Neural crest cell (in vitro differentiated cells): Measurements from ENCODE around the gene RAB40B. TPM values are rescaled to one million over a fixed set of nuclear protein-coding genes. Genes with fewer than 3 reads are reported as not detected.

ENCODE experiments used
- DNase-seq: peaks from one replicate; pipeline ENCODE4 v3.0.0; 2021; ENCODE audit warnings: low read depth, mixed read lengths, low spot score
- H3K27ac Mint-ChIP-seq: one replicate; pipeline ENCODE4 v1.8.0; 2021; ENCODE audit warnings: mild to moderate bottlenecking, mixed read lengths; ENCODE audit not compliant: unreplicated experiment
- H3K27me3 Mint-ChIP-seq: 2 replicates; pipeline ENCODE4 v1.8.0; 2021; ENCODE audit warnings: low read depth, mild to moderate bottlenecking, mixed read lengths
- H3K36me3 Mint-ChIP-seq: 2 replicates; pipeline ENCODE4 v1.8.0; 2021; ENCODE audit warnings: low read depth, mild to moderate bottlenecking, mixed read lengths
- H3K4me1 Mint-ChIP-seq: 2 replicates; pipeline ENCODE4 v1.8.0; 2021; ENCODE audit warnings: mixed read lengths
- H3K4me3 Mint-ChIP-seq: one replicate; pipeline ENCODE4 v1.8.0; 2021; ENCODE audit warnings: mild to moderate bottlenecking, mixed read lengths
- H3K9me3 Mint-ChIP-seq: 2 replicates; pipeline ENCODE4 v1.8.0; 2021; ENCODE audit warnings: mixed read lengths
- CTCF ChIP-seq: fragments of 200-600 bp; sonication (generic); conservative IDR thresholded peaks from 2 replicates; pipeline ENCODE4 v1.5.0; 2021; ENCODE audit warnings: antibody characterized with exemption, mild to moderate bottlenecking
- total RNA-seq: library from RNA; stranded (reverse); gene quantifications from 2 replicates; pipeline ENCODE4 v1.2.1, GENCODE V29; 2021

RAB40B gene
- total RNA-seq, 1 donor from 2014 or later: 5.6 TPM

DNA sequence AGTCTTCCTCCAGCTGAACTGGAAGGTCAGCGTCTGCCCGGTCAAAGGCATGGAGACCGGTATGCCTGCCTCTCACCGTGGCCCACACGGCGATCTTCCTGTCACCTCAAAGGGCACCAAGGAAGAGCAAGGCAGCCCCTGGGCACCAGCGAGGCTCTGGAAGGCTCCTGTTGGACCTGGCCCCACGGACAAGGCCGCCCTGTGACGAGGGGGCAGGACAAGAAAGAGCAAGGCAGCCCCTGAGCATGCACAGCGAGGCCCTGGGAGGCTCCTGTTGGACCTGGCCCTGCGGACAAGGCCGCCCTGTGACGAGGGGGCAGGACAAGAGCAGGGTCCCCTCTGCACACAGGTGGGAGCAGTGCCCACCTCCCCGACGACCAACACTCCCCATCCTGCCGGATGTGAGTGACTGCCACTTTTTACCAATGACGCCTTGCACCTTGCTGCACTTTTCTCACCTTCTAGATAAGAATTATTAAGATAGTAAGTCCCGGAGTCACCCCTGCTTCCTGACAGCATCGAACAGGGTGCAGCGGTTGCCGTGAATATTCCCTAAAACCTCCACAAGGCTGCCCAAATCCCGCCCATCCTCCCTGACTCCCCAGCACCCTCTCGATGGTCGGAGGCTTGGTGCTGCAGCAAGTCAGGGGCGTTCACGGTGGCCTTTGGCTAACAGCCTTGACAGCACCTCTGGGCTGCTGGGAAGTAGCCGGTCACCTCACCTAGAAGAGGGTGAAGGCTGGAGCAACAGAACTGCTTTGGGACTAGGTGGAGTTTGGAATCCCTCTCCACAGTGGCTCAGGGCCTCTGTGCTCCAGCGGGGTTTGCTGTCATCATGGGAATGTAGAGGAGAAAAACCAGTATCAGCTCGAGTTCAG, 44.6 kb downstream of the RAB40B start:
- Mint-ChIP-seq H3K36me3 (no peaks in the 10 kb centered on the region), H3K4me3 (no peak overlapping the region), H3K9me3 (no peaks in the 10 kb centered on the region), H3K27ac (no peak overlapping the region), H3K27me3 (no peaks in the 10 kb centered on the region), H3K4me1 (no peaks in the 10 kb centered on the region)
- TF ChIP-seq CTCF: no peak
- no peak for DNase-seq

DNA sequence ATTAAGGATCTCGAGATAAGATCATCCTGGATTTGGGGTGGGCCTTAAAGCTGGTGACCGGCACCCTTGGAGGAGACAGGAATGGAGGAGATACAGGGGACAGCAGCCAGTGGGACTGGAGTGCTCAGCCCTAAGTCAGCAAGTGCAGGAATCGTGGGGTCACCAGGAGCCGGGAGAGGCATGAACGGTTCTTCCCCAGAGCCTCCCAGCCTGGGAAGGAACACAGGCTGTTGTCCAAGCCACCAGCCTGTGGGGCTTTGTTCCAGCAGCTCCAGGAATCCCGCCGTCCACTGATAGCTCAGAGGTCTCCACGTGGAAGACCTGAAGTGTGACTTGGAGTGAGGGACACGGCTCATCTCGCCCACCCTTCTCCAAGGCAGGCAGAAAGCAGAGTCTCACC, 47.8 kb downstream of the RAB40B start:
- DNase-seq: no peak
- TF ChIP-seq CTCF: no peak
- H3K36me3 Mint-ChIP-seq: no peaks in the 10 kb centered on the region
- H3K27ac Mint-ChIP-seq: no peak overlapping the region
- H3K4me1 Mint-ChIP-seq: peaks cover 11% of the 10 kb centered on the region
- no peaks in the 10 kb centered on the region for H3K9me3 Mint-ChIP-seq
- H3K27me3 Mint-ChIP-seq: no peaks in the 10 kb centered on the region
- peak overlapping the region; percentile 18 for H3K4me3 Mint-ChIP-seq

DNA sequence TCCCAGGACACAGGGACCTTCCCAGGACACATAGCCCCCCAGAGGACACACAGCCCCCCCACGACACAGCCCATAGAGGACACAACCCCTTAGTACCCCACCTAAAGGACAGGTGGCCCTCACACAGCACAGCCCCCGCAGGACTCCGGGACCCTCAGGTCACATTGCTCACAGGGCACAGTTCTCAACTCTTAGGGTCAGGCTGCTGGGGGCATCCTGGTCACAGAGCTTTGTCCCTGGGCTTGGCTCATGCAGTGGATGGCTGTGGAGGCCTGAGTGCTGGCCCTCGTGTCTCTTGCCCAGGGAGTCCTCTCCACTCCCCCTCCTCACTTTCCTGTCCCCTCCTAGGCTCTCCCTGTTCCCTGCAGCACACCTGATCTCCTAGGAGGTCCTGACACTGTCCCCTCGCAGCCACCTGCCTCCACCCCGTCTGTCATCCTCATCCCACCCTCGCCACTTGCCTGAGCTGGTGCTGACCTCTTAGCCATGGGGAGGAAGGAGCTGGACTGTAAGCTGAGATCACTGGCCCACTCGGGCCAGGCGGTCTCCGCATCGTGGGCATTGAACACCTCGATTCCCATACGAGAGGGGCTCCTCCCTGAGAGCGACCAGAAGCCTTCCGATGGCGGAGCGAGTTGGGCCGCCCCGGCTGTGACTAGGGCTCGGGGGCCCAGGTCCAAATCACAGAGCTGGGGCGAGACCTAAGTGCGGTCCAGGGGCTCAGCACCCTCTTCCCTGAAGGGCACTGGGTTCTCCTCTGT, 48.8 kb downstream of the RAB40B start:
- peak overlapping the region; percentile 43 for H3K27ac Mint-ChIP-seq

GRCh38 chr17:82648742-82649331, 49.7 kb downstream of the RAB40B start:
- Mint-ChIP-seq H3K9me3 (no peaks in the 10 kb centered on the region), H3K36me3 (no peaks in the 10 kb centered on the region), H3K4me1 (peaks cover 15% of the 10 kb centered on the region), H3K27me3 (no peaks in the 10 kb centered on the region), H3K4me3 (no peak overlapping the region), H3K27ac (no peak overlapping the region)
- no peak for TF ChIP-seq CTCF
- peak; percentile 49 for DNase-seq

More for the DNA sequence above, 48.8 kb downstream of the RAB40B start:
- no peaks in the 10 kb centered on the region for H3K9me3 Mint-ChIP-seq
- DNase-seq: no peak
- no peak for TF ChIP-seq CTCF
- H3K36me3 Mint-ChIP-seq: no peaks in the 10 kb centered on the region
- H3K27me3 Mint-ChIP-seq: no peaks in the 10 kb centered on the region
- peaks cover 15% of the 10 kb centered on the region for H3K4me1 Mint-ChIP-seq
- peak overlapping the region; percentile 79 for H3K4me3 Mint-ChIP-seq

- no peak within 1 kb of the TSS for H3K27ac Mint-ChIP-seq
- TF ChIP-seq CTCF: no peak
- H3K9me3 Mint-ChIP-seq: no peaks in the 10 kb centered on the region
- H3K27me3 Mint-ChIP-seq: no peaks in the 10 kb centered on the region
- H3K36me3 Mint-ChIP-seq: no peaks in the 10 kb centered on the region
- peak; percentile 80 for DNase-seq
- peak within 1 kb of the TSS; percentile 90 for H3K4me3 Mint-ChIP-seq
- peaks cover 15% of the 10 kb centered on the region for H3K4me1 Mint-ChIP-seq
These were observed 50.3 kb downstream of the RAB40B start, which contains the start of gene WDR45B for GRCh38 chr17:82648165-82648668. Gene WDR45B (minus strand): TSS chr17:82648444. CDS start chr17:82648340, 104 bp downstream.
